ENCODE data around the gene ADGRG1. TPM values are rescaled to one million over a fixed set of nuclear protein-coding genes. Genes with fewer than 3 reads are reported as not detected.

Gene ADGRG1
- total RNA-seq, 2 experiments from 2014 or later = not detected

- BruUV-seq (replicated peaks) = no TSS peak
- H3K4me1 ChIP-seq (ENCODE audit: insufficient read depth, low read length, poor library complexity, severe bottlenecking) = no peaks in the 10 kb centered on the region
- no peaks in the 10 kb centered on the region for H3K36me3 ChIP-seq (ENCODE audit: insufficient read depth, low read length)
- no peak for DNase-seq (ENCODE audit: low spot score)
- H3K4me3 ChIP-seq (ENCODE audit: low read depth, low read length, poor library complexity, severe bottlenecking) = no peak overlapping the region
- H4K20me1 ChIP-seq (ENCODE audit: insufficient read depth, low read length) = no peaks in the 10 kb centered on the region
- ChIA-PET CTCF (ENCODE audit: unreplicated experiment) (no interaction called here), POLR2A (no interaction called here)
- H3K9me3 ChIP-seq (ENCODE audit: low read length) = no peaks in the 10 kb centered on the region
- intact Hi-C loops (cut with micrococcal nuclease; ENCODE audit: unreplicated experiment) = loop anchor here (5.0 kb wide), 1 partner anchor 118 kb away; no protein-coding TSS in a partner anchor
- H3K79me2 ChIP-seq (ENCODE audit: insufficient read depth, low read depth, low read length) = no peaks in the 10 kb centered on the region
- TF ChIP-seq EZH2phosphoT487 (IDR thresholded peaks at IDR 0.05; ENCODE audit: borderline replicate concordance, low read depth, low read length) (no peak), CTCF (conservative IDR thresholded peaks at IDR 0.05; ENCODE audit: low read length) (no peak)
- no peak overlapping the region for H3K4me2 ChIP-seq (ENCODE audit: low read length)
- no peak overlapping the region for H2AFZ ChIP-seq (ENCODE audit: low read length)
- no peaks in the 10 kb centered on the region for H3K9me2 ChIP-seq (ENCODE audit: insufficient read depth, low read length)
- H3K27ac ChIP-seq (ENCODE audit: low read depth, low read length, poor library complexity, severe bottlenecking) = no peak overlapping the region
Measured at GRCh38 chr16:57604177-57604576, 24.3 kb upstream of the ADGRG1 start.

DNA sequence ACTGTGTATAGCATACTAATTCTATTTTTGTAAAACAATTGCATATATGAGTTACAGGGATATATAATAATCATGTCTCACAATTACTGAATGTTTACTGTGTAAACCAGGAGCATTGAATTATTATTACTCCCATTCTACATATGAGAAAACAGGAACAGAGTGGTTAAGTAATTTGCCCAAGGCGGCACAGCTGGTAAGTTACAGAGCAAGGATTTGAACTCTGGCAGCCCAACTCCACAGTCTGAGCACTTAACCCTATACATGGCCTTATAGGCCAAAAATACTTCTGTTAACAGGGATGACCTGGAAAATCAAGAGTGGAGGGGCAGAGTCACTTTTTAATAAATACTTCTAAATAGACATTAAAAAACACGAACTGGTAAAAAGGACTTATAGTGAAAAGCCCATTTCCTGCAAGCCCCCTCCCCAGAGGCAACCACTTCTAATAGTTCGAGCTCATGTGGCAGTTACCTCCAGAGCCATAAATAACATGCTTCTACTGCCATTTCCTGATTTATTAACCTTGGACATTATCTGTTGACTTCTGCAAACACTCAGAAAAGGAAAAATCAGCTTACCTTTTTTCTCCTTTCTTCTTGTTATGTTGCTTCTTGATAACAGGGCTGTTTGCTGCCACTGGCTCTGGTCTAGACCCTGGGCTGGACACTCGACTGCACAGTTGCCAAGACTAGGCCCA lies 22.1 kb upstream of the ADGRG1 start:
- intact Hi-C loops (cut with micrococcal nuclease; ENCODE audit: unreplicated experiment) = no loop called here
- TF ChIP-seq EZH2phosphoT487 (IDR thresholded peaks at IDR 0.05; ENCODE audit: borderline replicate concordance, low read depth, low read length) (no peak), CTCF (conservative IDR thresholded peaks at IDR 0.05; ENCODE audit: low read length) (no peak)
- BruUV-seq (replicated peaks) = no TSS peak
- Histone ChIP-seq H3K79me2 (ENCODE audit: insufficient read depth, low read depth, low read length) (no peaks in the 10 kb centered on the region), H3K4me2 (ENCODE audit: low read length) (no peak overlapping the region), H3K9me3 (ENCODE audit: low read length) (no peaks in the 10 kb centered on the region), H3K4me3 (ENCODE audit: low read depth, low read length, poor library complexity, severe bottlenecking) (no peak overlapping the region), H4K20me1 (ENCODE audit: insufficient read depth, low read length) (no peaks in the 10 kb centered on the region), H3K36me3 (ENCODE audit: insufficient read depth, low read length) (no peaks in the 10 kb centered on the region), H3K9me2 (ENCODE audit: insufficient read depth, low read length) (no peaks in the 10 kb centered on the region), H2AFZ (ENCODE audit: low read length) (no peak overlapping the region), H3K27ac (ENCODE audit: low read depth, low read length, poor library complexity, severe bottlenecking) (no peak overlapping the region), H3K4me1 (ENCODE audit: insufficient read depth, low read length, poor library complexity, severe bottlenecking) (no peaks in the 10 kb centered on the region)
- no peak for DNase-seq (ENCODE audit: low spot score)
- POLR2A ChIA-PET = interaction anchor here (0.6 to 0.7 kb wide), 2 partner anchors 9 to 820 kb away, joined by 3 read pairs; no protein-coding TSS in a partner anchor
- CTCF ChIA-PET (ENCODE audit: unreplicated experiment) = no interaction called here

DNA sequence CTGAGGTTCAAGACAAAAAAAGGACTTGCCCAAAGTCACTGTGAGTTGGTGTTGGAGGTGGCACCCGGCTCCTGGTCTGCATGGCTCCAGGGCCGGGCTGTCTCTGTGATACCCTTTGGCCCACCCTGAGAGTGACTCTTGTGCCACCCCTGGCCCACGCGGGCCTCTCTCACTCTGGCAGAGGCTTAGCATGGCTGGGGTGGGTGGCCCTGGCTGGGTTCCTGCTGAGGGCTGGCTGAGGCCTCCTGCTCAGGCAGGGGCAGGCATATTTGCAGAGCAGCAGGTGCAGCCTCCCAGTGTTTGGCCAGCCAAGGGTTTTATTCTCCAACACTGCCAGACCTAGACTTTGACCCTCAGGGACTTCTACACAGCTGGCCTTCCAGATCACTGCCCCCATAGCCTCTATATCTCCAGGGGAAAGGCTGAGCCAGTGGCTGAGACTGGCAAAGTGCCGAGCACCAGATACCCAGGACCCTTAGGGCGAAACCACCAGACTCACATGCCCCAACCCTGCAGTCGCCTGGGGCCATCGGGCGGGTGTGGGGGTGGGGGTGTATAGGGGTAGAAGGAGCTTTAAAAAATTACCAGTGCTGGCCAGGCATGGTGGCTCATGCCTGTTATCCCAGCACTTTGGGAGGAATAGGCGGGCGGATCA lies 21.5 kb upstream of the ADGRG1 start:
- POLR2A ChIA-PET = interaction anchor here (0.6 kb wide), 1 partner anchor 819 kb away, joined by 3 read pairs; no protein-coding TSS in a partner anchor
- no peaks in the 10 kb centered on the region for H3K4me1 ChIP-seq (ENCODE audit: insufficient read depth, low read length, poor library complexity, severe bottlenecking)

More for the DNA sequence above, 21.5 kb upstream of the ADGRG1 start:
- no peak for DNase-seq (ENCODE audit: low spot score)
- TF ChIP-seq EZH2phosphoT487 (IDR thresholded peaks at IDR 0.05; ENCODE audit: borderline replicate concordance, low read depth, low read length) (no peak), CTCF (conservative IDR thresholded peaks at IDR 0.05; ENCODE audit: low read length) (no peak)
- H3K9me2 ChIP-seq (ENCODE audit: insufficient read depth, low read length) = no peaks in the 10 kb centered on the region
- CTCF ChIA-PET (ENCODE audit: unreplicated experiment) = no interaction called here
- no peaks in the 10 kb centered on the region for H3K79me2 ChIP-seq (ENCODE audit: insufficient read depth, low read depth, low read length)
- no peak overlapping the region for H3K4me3 ChIP-seq (ENCODE audit: low read depth, low read length, poor library complexity, severe bottlenecking)
- no TSS peak for BruUV-seq (replicated peaks)
- no peaks in the 10 kb centered on the region for H3K36me3 ChIP-seq (ENCODE audit: insufficient read depth, low read length)
- H3K9me3 ChIP-seq (ENCODE audit: low read length) = no peaks in the 10 kb centered on the region
- no peak overlapping the region for H3K27ac ChIP-seq (ENCODE audit: low read depth, low read length, poor library complexity, severe bottlenecking)
- no peak overlapping the region for H2AFZ ChIP-seq (ENCODE audit: low read length)
- H4K20me1 ChIP-seq (ENCODE audit: insufficient read depth, low read length) = no peaks in the 10 kb centered on the region
- intact Hi-C loops (cut with micrococcal nuclease; ENCODE audit: unreplicated experiment) = no loop called here
- no peak overlapping the region for H3K4me2 ChIP-seq (ENCODE audit: low read length)

All from OCI-LY7 (cell line).